Right kidney (tissue), 9 donors: ENCODE results near the gene PCBP1.
"Not testable (repeated sequence)": the region's sequence is repeated elsewhere in the genome, so short reads cannot be mapped to it uniquely, and the experiment has no call there.

Experiments used
- DNase-seq: peaks from one replicate; pipeline ENCODE4 v3.0.0-alpha.2; 2016
- long read RNA-seq, 8 donors: transcript quantifications; one replicate each; lab custom pipeline, GENCODE V29; 2026

PCBP1 gene
- long read RNA-seq, donor 1, transcript PCBP1-201 (1 exons, 1,750 nt), result major isoform, 408 of 408 reads
- long read RNA-seq, donor 1, partial matches to known transcripts, result 0 of 408 reads
- long read RNA-seq, donor 1, other reads (novel, unspliced or antisense), result 0 of 408 reads
- long read RNA-seq, donor 2, transcript PCBP1-201 (1 exons, 1,750 nt), result major isoform, 339 of 339 reads
- long read RNA-seq, donor 2, partial matches to known transcripts, result 0 of 339 reads
- long read RNA-seq, donor 2, other reads (novel, unspliced or antisense), result 0 of 339 reads
- long read RNA-seq, donor 3, transcript PCBP1-201 (1 exons, 1,750 nt), result major isoform, 298 of 298 reads
- long read RNA-seq, donor 3, partial matches to known transcripts, result 0 of 298 reads
- long read RNA-seq, donor 3, other reads (novel, unspliced or antisense), result 0 of 298 reads
- long read RNA-seq, donor 4, transcript PCBP1-201 (1 exons, 1,750 nt), result major isoform, 387 of 387 reads
- long read RNA-seq, donor 4, partial matches to known transcripts, result 0 of 387 reads
- long read RNA-seq, donor 4, other reads (novel, unspliced or antisense), result 0 of 387 reads
- long read RNA-seq, donor 5, transcript PCBP1-201 (1 exons, 1,750 nt), result major isoform, 596 of 596 reads
- long read RNA-seq, donor 5, partial matches to known transcripts, result 0 of 596 reads
- long read RNA-seq, donor 5, other reads (novel, unspliced or antisense), result 0 of 596 reads
- long read RNA-seq, donor 6, transcript PCBP1-201 (1 exons, 1,750 nt), result major isoform, 509 of 509 reads
- long read RNA-seq, donor 6, partial matches to known transcripts, result 0 of 509 reads
- long read RNA-seq, donor 6, other reads (novel, unspliced or antisense), result 0 of 509 reads
- long read RNA-seq, donor 7, transcript PCBP1-201 (1 exons, 1,750 nt), result major isoform, 825 of 825 reads
- long read RNA-seq, donor 7, partial matches to known transcripts, result 0 of 825 reads
- long read RNA-seq, donor 7, other reads (novel, unspliced or antisense), result 0 of 825 reads
- long read RNA-seq, donor 8, transcript PCBP1-201 (1 exons, 1,750 nt), result major isoform, 494 of 494 reads
- long read RNA-seq, donor 8, partial matches to known transcripts, result 0 of 494 reads
- long read RNA-seq, donor 8, other reads (novel, unspliced or antisense), result 0 of 494 reads

- peak; percentile 90 for DNase-seq
Measured at GRCh38 chr2:70086838-70087701, at the start of gene PCBP1. TSS of gene PCBP1 (plus strand) at chr2:70087477. CDS start at chr2:70087744, 267 bp downstream.

- DNase-seq, result no peak
Measured at GRCh38 chr2:70039366-70039765, 47.9 kb upstream of the PCBP1 start.

DNA sequence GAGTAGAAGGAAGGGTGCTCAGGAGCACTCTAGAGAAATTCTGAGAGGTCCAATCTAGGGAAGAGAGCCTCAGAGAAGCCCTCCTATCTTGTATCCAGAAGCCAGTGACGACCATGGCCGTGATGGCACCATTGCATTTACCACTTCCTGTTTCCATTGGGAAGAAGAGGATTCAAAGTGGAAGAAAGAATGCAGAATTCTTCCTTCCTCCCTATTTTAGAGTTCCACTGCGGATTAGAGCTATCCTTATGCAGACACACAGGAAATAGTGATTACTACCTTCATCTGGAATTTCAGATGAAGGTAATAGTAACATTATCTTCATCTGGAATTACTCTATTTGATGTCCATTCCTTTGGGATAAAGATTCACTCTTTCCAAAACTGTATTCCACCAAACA, 45.6 kb upstream of the PCBP1 start:
- no peak for DNase-seq

GRCh38 chr2:70042246-70042645, 45.0 kb upstream of the PCBP1 start:
- DNase-seq, result no peak

DNA sequence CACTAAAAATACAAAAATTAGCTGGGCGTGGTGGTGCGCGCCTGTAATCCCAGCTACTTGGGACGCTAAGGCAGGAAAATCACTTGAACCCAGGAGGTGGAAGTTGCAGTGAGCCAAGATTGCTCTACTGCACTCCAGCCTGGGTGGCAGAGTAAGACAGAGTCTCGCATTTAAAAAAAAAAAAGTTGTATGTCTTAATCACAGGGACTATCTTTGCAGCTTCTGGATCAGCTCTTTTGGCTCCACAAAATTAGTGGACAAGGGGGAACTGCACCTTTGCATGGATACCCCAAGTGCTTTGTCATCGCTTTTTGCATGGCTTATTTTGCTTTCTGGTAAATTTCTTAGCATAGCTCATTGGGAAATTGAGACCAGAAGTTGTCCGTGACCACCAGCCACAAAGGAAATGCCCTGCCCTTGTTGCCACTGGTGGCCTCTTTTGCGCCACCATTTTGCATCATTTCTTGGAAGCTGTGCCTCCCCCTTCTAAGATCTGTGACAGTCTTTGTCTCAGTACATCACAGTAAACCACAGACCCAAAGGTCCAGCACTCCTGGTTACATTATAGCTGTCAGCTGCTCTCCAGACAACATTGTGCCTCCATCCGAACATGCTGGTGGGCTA, 43.9 kb upstream of the PCBP1 start:
- DNase-seq, result no peak

- no peak for DNase-seq
Measured at GRCh38 chr2:70044290-70045040, 42.8 kb upstream of the PCBP1 start.

DNA sequence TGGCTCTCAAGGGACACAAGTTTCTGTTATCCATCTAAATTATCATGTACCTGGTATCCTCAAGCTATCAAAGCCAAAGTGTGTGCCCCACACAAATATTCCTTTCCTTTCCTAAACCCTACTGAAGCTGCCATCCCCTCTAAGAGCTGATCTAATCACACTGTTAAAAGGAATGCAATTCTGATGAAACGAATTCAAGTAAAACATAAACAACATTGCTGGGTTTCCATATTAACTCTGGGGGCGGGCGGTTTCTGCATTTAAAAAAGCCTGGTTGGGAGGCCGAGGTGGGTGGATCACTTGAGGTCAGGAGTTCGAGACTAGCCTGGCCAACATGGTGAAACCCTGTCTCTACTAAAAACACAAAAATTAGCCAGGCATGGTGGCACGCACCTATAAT, 41.9 kb upstream of the PCBP1 start:
- DNase-seq, result no peak

DNA sequence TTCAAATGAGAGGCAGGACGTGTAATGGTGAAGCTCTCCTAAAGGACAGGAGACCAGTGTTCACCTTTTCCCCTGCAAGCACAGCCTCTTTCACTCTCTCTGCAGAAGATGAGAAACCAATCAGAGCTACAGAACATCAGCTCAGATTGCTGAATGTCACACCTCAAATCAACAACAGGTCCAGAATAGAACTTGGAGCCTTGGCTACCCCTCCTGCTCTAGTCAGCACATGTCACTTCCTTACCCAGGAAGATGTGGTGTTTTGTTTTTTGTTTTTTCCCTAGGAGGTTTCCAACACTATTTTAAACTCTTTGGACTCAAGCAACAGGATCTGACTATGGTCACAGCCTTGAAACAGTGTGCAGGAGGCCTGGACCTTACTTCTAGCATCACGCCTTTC, 41.3 kb upstream of the PCBP1 start:
- no peak for DNase-seq

DNA sequence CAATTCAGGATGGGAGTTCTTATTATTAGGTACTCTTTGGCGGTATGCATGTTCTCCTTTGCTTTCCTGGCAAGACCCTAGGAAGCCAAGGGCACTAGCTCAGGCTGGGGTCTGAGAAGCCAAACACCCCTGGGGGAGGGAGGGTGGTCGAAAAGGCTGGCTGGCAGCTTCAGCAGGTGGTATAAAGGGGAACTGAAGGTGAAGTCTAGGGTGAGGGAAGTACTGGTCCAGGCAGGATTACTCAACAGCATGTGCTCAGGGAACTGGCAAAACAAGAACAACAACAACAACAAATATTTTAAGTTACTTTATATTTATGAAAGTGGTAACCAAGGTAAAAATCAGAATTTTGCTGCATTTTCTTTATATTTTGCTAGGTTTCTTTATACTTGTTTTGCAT, 40.7 kb upstream of the PCBP1 start:
- DNase-seq, result no peak

DNA sequence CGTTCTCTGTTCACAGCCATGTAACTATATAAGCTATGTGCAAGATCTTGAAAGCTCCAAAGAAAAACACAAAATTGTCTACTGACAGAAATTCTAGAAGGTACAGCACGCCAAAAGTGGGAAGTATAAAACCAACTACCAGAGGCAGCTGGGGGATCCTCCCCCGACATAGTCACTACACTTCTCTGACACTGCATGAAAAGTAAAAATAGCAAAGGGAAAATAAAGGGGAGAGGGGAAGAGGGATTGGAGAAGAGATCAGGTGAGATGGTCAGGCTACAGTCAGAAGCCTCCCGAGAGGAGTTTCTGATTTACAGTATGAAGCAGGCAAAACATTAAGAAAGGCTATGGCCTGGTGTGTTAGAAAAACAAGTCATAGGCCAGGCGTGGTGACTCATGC, 39.8 kb upstream of the PCBP1 start:
- DNase-seq, result no peak

- DNase-seq, result no peak
Measured at GRCh38 chr2:70049255-70049654, 38.0 kb upstream of the PCBP1 start.

DNA sequence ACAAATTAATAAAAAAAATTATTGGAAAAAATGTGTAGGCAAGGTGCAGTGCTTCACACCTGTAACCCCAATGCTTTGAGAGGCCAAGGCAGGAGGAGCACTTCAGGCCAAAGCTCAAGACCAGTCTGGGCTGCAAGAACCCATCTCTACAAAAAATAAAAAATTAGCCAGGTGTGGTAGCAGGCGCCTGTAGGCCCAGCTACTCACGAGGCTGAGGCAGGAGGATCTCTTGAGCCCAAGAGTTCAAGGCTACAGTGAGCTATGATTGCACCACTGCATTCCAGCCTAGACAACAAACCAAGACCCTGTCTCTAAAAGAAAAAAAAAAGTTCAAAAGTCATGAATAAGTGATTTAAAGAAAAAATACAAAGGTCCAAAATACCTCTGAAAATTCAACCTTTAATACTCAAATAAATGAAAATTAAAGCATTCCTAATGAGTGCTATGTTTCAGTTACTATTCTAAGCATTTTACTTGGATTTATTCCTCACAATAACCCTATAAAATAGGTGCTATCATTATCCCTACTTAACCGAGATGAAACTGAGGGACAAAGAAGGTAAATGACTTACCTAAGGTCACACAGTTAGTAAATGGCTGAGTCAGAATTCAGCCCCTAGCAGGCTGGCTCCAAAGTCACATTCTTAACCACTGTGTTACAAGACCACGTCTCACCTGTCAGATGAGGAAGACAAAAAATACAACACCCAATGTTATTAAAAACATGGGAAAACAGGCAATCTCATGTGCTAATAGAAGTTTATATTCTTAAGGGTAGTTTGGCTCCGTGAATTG, 36.4 kb upstream of the PCBP1 start:
- DNase-seq, result no peak

DNA sequence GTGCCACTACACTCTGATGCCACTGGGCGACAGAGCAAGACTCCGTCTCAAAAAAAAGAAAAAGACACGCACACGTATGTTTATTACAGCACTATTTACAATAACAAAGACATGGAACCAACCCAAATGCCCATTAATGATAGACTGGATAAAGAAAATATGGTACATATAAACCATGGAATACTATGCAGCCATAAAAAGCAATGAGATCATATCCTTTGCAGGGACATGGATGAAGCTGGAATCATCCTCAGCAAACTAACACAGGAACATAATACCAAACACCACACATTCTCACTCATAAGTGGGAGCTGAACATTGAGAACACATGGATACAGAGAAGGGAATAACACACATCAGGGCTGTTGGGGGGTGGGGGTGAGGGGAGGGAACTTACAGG, 32.0 kb upstream of the PCBP1 start:
- DNase-seq, result not testable (repeated sequence)

DNA sequence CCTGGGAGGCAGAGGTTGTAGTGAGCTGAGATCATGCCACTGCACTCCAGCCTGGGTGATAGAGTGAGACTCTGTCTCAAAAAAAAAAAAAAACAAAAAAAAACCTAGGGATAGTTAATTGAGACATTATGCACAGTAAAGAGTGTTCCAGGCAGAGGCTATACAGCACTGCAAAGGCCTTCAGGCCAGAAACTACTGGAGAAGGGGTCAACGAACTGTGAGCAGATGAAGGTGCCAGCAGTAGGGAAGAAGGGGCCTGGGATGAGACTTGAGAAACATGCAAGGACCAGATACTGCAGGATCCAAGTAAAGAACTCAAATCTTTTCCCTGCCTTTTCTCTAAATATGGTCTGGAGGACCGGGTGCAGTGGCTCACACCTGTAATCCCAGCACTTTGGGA, 26.0 kb upstream of the PCBP1 start:
- no peak for DNase-seq

DNA sequence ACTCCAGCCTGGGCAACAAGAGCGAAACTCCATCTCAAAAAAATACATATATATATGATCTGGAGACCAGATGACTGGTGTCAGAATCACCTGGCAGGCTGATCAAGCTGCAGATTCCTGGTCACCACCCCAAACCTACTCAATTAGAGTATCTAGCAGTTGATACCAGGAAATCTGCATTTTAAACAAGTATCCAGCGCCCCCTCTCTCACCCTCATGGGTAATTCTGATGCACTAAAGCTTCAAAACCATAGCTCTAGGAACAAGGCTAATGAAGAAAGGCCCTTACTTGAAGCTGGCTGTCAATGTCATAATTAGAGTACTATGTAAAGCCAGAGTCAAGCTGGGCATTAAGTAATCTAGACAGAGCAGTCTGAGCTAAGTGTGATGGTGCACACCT, 25.0 kb upstream of the PCBP1 start:
- no peak for DNase-seq

- no peak for DNase-seq
Measured at GRCh38 chr2:70068119-70068518, 19.2 kb upstream of the PCBP1 start.

- DNase-seq, result no peak
Measured at GRCh38 chr2:70069049-70069448, 18.2 kb upstream of the PCBP1 start.

DNA sequence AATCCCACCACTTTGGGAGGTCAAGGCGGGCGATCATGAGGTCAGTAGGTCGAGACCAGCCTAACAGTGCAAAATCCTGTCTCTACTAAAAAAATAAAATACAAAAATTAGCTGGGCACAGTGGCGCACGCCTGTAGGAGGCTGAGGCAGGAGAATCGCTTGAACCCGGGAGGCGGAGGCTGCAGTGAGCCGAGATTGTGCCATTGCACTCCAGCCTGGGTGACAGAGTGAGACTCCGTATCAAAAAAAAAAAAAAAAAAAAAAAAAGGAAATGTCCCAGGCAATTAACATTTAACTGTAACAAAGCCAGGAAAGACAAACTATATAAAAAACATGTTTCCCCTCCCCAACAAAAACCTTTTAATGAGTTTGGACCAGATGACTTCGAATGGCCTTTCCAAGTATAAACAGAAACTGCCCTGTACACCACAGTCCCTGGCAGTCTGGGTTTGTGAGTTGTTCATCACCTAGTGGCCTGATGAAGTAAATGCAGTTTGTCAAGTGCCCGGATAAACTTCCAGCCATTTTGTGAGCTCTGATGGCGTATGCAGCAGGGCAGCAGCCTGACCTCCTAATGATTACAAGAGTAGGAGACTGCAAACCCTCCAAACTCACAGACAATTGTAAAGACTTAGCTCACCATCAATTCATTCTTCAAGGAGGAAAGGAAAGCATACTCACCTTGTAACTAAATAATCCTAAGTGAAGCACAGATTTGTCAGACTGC, 16.6 kb upstream of the PCBP1 start:
- peak; percentile 51 for DNase-seq

DNA sequence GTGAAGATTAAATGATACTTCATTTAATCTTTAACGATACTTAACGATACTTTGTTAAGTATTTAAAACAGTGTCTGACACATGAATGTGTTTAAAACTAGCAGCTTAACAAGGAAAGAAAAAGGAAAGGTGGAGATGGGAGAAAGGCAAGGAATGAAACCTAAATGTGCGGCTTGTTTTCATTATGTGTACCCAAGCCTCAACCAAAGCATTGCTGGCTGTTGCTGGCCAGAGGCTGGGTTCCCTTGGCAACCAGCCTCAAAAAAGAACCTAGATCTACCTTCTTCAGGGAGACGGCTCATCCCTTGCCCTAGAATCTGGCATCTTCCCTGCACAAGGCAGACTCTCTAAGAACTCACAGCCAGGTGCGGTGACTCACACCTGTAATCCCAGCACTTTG, 13.8 kb upstream of the PCBP1 start:
- DNase-seq, result no peak
